Pancreas (tissue), 10 donors: ENCODE data around the gene TOMM34. TPM values are rescaled to one million over a fixed set of nuclear protein-coding genes. Genes with fewer than 3 reads are reported as not detected.

Source experiments
- ATAC-seq, 4 donors: fragments of 200-7000 bp; cut with Tn5 transposase; one replicate each; pipeline versions ENCODE4 v1.8.0 to v1.9.1; 2020; ENCODE audit warnings: mild to moderate bottlenecking in 4 of 4, moderate library complexity in 4 of 4
- DNase-seq, 6 donors: peaks; one replicate each; pipeline ENCODE4 v3.0.0-alpha.2; 2020
- FAIRE-seq: peaks from 2 replicates; lab custom pipeline; 2012; peaks lifted over from hg19 to GRCh38; lab: Jason Lieb, UNC
- H3K27ac ChIP-seq, 4 donors: fragments of 200-600 bp; sonication (generic); 1 replicate in 3 of 4; 2 replicates in 1 of 4; pipeline versions ENCODE4 v1.5.0 to v1.8.0; 2020
- H3K27me3 ChIP-seq, 4 donors: fragments of 200-600 bp; one replicate each; pipeline ENCODE4 v1.8.0; 2021
- H3K36me3 ChIP-seq, 3 donors: fragments of 200-600 bp; sonication (generic) in 1 of 3; one replicate each; pipeline versions ENCODE4 v1.5.0 to v1.8.0; 2020 to 2021
- H3K4me1 ChIP-seq, 3 donors: fragments of 200-600 bp; one replicate each; pipeline ENCODE4 v1.8.0; 2021
- H3K4me3 ChIP-seq, 4 donors: fragments of 200-600 bp; sonication (generic) in 2 of 4; one replicate each; pipeline versions ENCODE4 v1.5.0 to v1.8.0; 2020 to 2021
- H3K9me3 ChIP-seq, 4 donors: fragments of 200-600 bp; one replicate each; pipeline ENCODE4 v1.8.0; 2021
- CTCF ChIP-seq, 4 donors: fragments of 200-600 bp; sonication (generic) in 3 of 4; IDR thresholded peaks; one replicate each; pipeline versions ENCODE4 v1.5.0 to v1.8.0; 2021; ENCODE audit warnings: antibody characterized with exemption in 4 of 4
- WGBS, 2 donors: extraction: QIAGEN DNeasy Blood & Tissue Kit; methylation state at CpG; one replicate each; pipeline ENCODE4 v1.1.7; 2013; 5-methylcytosine and 5-hydroxymethylcytosine counted together
- intact Hi-C, 3 donors: fragments of 100-400 bp; cut with DNase I; formaldehyde crosslinking; loops; one replicate each; pipeline versions ENCODE4 v1.11.1 to v1.14.2; 2022
- polyA plus RNA-seq, 2 donors: library from polyadenylated mRNA; stranded (reverse); fragments of 200-250 nt; gene quantifications; one replicate each; pipeline ENCODE4 v1.2.3, GENCODE V29; 2013
- total RNA-seq, 6 donors: library from RNA; stranded (reverse); fragmentation: NEBNext Ultra II Directional in 4 of 6; extraction: Animal tissue kit (Norgen Biotek cat#: 25700) in 4 of 6; gene quantifications; one replicate each; pipeline versions ENCODE4 v1.2.1 to v1.2.4, GENCODE V29; 2021 to 2023
- donor health status: healthy with polysubstance abuse.
- donor health status: DM: no; HTN: no; CAD: no; lungs with moderate emphysema.
- donor health status: DM: no; HTN: no; CAD: no.
- donor health status: control.
- donor health status: control.
- donor health status: Bipolar disorder and iron deficiency.
- donor health status: DM: yes; HTN: yes; CAD: no.
- donor health status: DM: no; HTN: no; CAD: no.
- donor health status: DM: no; HTN: no; CAD: no.
- donor health status: DM: yes; HTN: yes; CAD: no.

The TOMM34 gene
- total and polyA plus RNA-seq, 8 donors, result 4.9 to 18.6 (median 7.4) TPM

DNA sequence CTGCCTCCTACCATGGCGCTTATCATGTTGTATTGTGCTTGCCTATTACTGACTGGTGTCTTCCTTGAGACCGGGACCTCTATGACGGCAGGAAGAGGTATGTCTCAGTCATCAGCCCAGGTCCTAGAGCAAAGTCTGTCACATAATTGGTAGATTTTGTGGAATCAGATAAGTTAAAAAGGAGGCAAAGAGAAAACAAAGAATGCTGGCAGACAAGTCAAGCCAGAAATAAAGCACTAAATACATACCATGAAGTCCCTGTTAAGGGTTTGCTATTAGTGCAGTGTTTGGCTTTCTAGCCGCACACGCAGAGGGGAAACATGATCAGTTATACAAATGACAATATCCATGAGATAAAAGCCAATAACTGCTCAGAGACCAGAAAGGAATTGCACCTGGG, 6.0 kb downstream of the TOMM34 start:
- Histone ChIP-seq H3K27me3 (no peaks in the 10 kb centered on the region), H3K36me3 (peaks cover 0 to 52% (median 16%) of the 10 kb centered on the region in 3 donors), H3K4me1 (peaks cover 0 to 6% (median 0%) of the 10 kb centered on the region in 3 donors), H3K4me3 (no peak overlapping the region), H3K9me3 (no peaks in the 10 kb centered on the region), H3K27ac (no peak overlapping the region)
- DNase-seq (no peak), FAIRE-seq (no peak), ATAC-seq (no peak)
- TF ChIP-seq CTCF (IDR thresholded peaks at IDR 0.05), result no peak
- intact Hi-C loops, result no loop called here
- 92 to 96% methylated on average over 5 of the region's 5 CpGs for WGBS, 2 donors

DNA sequence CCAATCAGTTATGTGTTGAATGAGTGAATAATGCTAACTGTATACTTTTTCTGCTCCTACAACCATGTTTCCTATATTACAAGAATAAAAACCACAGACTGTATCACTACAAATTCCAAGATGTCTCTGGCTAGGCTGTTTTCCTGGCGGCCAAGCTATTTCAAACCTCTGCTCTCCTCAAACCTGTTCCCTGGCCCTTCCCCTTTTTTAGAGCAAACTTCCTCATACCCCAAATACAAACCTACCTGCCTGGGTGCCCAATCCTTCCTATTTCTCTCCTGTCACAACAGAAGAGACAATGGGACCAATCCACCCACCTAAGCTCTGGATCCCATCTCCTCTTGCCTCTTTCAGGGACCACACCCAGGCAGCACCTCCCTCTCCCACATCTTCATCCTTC, 7.5 kb downstream of the TOMM34 start:
- no peak overlapping the region for H3K4me3 ChIP-seq
- peaks cover 0 to 59% (median 16%) of the 10 kb centered on the region in 3 donors for H3K36me3 ChIP-seq
- DNase-seq (no peak), ATAC-seq (no peak), FAIRE-seq (no peak)
- TF ChIP-seq CTCF (IDR thresholded peaks at IDR 0.05), result no peak
- intact Hi-C loops, result no loop called here
- 79 to 83% methylated on average over 1 of the region's 1 CpG for WGBS, 2 donors
- H3K27me3 ChIP-seq, result no peaks in the 10 kb centered on the region
- no peak overlapping the region for H3K27ac ChIP-seq
- no peaks in the 10 kb centered on the region for H3K9me3 ChIP-seq
- H3K4me1 ChIP-seq, result no peaks in the 10 kb centered on the region

DNA sequence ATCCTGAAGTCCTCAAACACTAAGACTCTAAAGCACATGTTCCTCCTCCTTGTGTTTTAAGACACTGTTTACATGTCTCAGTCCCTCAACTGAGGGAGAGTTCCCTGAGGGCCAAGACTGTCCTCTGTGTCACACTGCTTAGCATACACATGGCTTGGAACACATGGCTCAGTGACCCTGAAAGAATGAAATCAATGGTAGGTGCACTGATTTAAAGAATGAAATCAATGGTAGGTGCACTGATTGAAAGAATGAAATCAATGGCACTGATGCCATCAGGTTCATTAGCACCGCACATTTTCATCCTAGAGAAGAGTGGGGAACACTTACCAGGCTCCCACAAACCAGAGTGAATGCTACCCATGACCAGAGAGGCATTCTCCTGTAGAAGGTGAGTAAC, 9.8 kb downstream of the TOMM34 start:
- intact Hi-C loops, result no loop called here
- H3K4me1 ChIP-seq, result no peaks in the 10 kb centered on the region
- H3K4me3 ChIP-seq, result no peak overlapping the region
- ATAC-seq (no peak), DNase-seq (no peak), FAIRE-seq (no peak)
- no peak overlapping the region for H3K27ac ChIP-seq
- WGBS, 2 donors, result 86 to 92% methylated on average over 1 of the region's 1 CpG
- TF ChIP-seq CTCF (IDR thresholded peaks at IDR 0.05), result no peak
- H3K27me3 ChIP-seq, result no peaks in the 10 kb centered on the region
- peaks cover 0 to 59% (median 11%) of the 10 kb centered on the region in 3 donors for H3K36me3 ChIP-seq
- H3K9me3 ChIP-seq, result no peaks in the 10 kb centered on the region

- ATAC-seq, result no peak
- no peak for FAIRE-seq
- Histone ChIP-seq H3K4me3 (no peak overlapping the region), H3K27ac (no peak overlapping the region), H3K27me3 (no peaks in the 10 kb centered on the region), H3K4me1 (no peaks in the 10 kb centered on the region), H3K36me3 (peaks cover 0 to 55% (median 10%) of the 10 kb centered on the region in 3 donors), H3K9me3 (no peaks in the 10 kb centered on the region)
- TF ChIP-seq CTCF (IDR thresholded peaks at IDR 0.05), result no peak
- DNase-seq, result no peak
- WGBS, 2 donors, result 80 to 85% methylated on average over 2 of the region's 2 CpGs
- intact Hi-C loops, result no loop called here
These were observed 11.7 kb downstream of the TOMM34 start for GRCh38 chr20:44948513-44948912.

- H3K4me3 ChIP-seq, result no peak overlapping the region
- intact Hi-C loops, result no loop called here
- H3K9me3 ChIP-seq, result no peaks in the 10 kb centered on the region
- DNase-seq, result no peak
- FAIRE-seq, result no peak
- no peak for ATAC-seq
- WGBS, 2 donors, result 93 to 96% methylated on average over 5 of the region's 5 CpGs
- no peak for TF ChIP-seq CTCF (IDR thresholded peaks at IDR 0.05)
- H3K27me3 ChIP-seq, result no peaks in the 10 kb centered on the region
- H3K36me3 ChIP-seq, result peaks cover 0 to 59% (median 10%) of the 10 kb centered on the region in 3 donors
- no peaks in the 10 kb centered on the region for H3K4me1 ChIP-seq
- H3K27ac ChIP-seq, result no peak overlapping the region
These were observed 12.1 kb downstream of the TOMM34 start for GRCh38 chr20:44948107-44948506.
